Coronary artery (tissue), 2 donors: ENCODE measurements around the gene MAGEF1.

Source experiments
- DNase-seq: peaks from one replicate; pipeline ENCODE4 v3.0.0-alpha.2; 2017; ENCODE audit warnings: low spot score
- H3K27ac ChIP-seq, 2 donors: fragments of 200-600 bp; sonication (generic); one replicate each; pipeline ENCODE4 v1.5.1; 2016 to 2019
- H3K4me3 ChIP-seq: fragments of 200-600 bp; sonication (generic); 2 replicates; pipeline ENCODE4 v1.5.1; 2016; ENCODE audit warnings: mild to moderate bottlenecking, moderate library complexity
- CTCF ChIP-seq: fragments of 200-600 bp; sonication (generic); IDR thresholded peaks from one replicate; pipeline ENCODE4 v1.5.1; 2019; ENCODE audit warnings: antibody characterized with exemption

The MAGEF1 gene

GRCh38 chr3:184728010-184728527, 16.2 kb upstream of the MAGEF1 start:
- Histone ChIP-seq H3K27ac (no peak overlapping the region), H3K4me3 (no peak overlapping the region)
- no peak for TF ChIP-seq CTCF
- no peak for DNase-seq

- no peak overlapping the region for H3K4me3 ChIP-seq
- peak; percentile 45 for TF ChIP-seq CTCF
- no peak overlapping the region for H3K27ac ChIP-seq
- DNase-seq: no peak
Measured at GRCh38 chr3:184727357-184728009, 15.6 kb upstream of the MAGEF1 start.

DNA sequence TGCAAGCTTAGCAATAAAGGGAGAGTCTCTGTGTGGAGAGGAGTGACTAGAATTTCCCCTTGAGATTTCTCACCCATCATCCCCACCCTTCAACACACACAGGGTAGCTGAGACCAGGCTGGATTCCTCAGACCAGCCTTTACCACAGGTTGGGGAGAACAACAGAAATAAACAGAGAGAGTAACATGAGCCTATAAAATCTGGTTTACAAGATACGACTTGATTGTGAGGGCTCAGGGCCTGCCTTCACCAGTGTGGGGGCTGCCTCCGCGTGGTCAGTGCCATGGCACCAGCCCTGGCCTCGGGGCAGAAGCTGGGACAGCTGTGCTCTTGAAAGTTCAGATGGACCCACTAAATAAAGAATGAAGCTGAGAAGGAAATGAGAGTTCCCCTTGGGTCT, 14.6 kb upstream of the MAGEF1 start:
- H3K27ac ChIP-seq: no peak overlapping the region
- no peak for DNase-seq
- H3K4me3 ChIP-seq: no peak overlapping the region
- TF ChIP-seq CTCF: no peak

DNA sequence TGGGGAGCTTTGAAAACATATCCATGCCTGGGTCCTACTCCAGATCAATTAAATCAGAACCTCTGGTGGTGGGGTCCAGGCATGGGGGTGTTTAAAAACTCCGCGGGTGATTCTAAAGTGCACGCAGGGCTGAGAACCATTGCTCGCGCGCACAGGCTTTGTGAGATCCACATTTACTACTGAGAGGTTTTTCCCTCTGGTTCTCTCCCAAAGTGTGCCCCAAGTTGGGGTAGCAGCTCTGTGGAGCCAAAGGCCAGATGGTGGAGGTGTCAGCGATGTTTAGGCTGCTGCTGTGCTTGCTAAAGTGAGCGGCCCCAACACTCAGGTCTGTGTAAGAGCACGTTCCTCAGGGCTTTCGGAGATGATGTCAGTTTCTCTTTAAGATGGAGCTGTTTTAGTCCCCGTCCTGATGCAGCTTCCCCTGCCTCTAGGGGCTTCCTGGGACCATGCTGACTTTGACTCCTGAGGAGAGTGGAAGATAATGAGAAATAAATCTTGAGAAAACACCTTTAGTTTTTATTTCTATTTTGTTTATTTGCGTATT, 13.4 kb upstream of the MAGEF1 start:
- TF ChIP-seq CTCF: no peak
- Histone ChIP-seq H3K4me3 (no peak overlapping the region), H3K27ac (no peak overlapping the region)
- DNase-seq: no peak

DNA sequence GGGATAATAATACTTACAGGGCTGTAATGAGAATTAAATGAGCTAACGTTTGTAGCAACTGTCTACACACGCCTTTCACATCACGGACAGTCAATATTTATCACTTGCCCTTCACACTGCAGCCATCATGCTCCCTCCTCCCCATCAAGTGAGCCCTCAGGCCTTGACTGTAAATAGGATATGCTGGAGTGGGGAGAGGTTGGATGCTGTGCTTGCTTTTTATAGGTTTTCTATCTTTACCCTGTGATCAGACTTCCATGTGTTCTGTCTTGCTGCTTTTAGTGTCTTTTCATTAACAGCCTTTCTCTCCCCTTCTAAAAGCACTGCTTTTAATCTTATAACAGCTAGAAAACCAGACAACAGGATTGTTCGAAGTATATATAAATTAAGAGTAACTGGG, 12.8 kb upstream of the MAGEF1 start:
- no peak for TF ChIP-seq CTCF
- no peak overlapping the region for H3K27ac ChIP-seq
- H3K4me3 ChIP-seq: no peak overlapping the region
- no peak for DNase-seq

DNA sequence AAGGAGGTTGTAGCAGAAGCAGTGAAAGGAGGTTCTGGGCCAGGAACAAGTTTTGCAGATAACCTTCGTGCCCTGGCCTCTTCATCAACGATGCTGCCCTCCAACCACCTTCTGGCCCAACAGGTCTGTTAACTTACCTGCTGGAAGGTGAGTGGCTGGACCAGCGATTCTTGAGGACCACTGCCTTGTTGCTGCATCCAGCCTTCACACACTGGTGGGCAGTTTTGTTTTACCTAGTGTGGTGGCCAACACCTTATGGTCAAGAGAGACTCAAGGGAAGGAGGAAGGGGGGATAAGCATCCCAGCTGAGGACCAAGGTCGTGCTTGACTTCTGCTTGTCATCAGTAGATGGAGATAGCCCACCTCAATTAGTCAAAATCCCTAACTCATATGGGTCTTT, 7.8 kb upstream of the MAGEF1 start:
- no peak overlapping the region for H3K4me3 ChIP-seq
- no peak for TF ChIP-seq CTCF

DNA sequence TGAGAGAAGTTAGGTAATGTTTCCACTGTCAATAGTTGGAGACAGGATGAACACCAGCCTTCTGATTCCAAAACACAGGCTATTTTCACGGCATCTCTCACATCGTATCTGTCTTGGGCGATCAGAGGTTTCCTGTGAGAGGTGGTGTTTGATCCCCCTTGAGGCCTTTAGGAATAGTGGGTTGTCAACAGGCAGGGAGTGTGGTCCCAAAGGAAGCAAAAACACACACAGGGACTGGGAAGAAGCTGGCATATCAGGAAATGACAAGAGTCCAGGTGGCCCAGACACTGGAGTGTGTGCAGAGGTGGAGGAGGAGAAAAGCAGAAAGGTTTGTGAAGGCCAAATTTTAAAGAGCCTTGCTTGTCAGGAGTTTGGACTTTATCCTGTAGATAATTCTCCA, 6.6 kb upstream of the MAGEF1 start:
- Histone ChIP-seq H3K4me3 (no peak overlapping the region), H3K27ac (no peak overlapping the region)
- no peak for TF ChIP-seq CTCF
- no peak for DNase-seq

More for the DNA sequence above, 7.8 kb upstream of the MAGEF1 start:
- no peak for DNase-seq
- H3K27ac ChIP-seq: no peak overlapping the region
